PC-9 (cell line): Measurements from ENCODE around the gene LRMDA. TPM values are rescaled to one million over a fixed set of nuclear protein-coding genes. Genes with fewer than 3 reads are reported as not detected.
A peak's percentile ranks its signal among the peaks of the same experiment; 100 is the strongest.

ENCODE experiments used
- BruUV-seq: library from RNA; stranded (reverse); fragments of 400-500 nt; replicated peaks from 2 replicates; lab custom pipeline; 2021; lab: Mats Ljungman, UMichigan
- CTCF ChIA-PET: fragments of 300-600 bp; sonication (Branson Sonifier 250); formaldehyde crosslinking; loops from one replicate; lab custom pipeline; 2022; ENCODE audit warnings: antibody characterized with exemption; lab: Charles Lee
- POLR2A ChIA-PET: fragments of 300-600 bp; sonication (Branson Sonifier 250); formaldehyde crosslinking; loops from one replicate; lab custom pipeline; 2022; ENCODE audit warnings: antibody characterized with exemption; ENCODE audit not compliant: unreplicated experiment; lab: Charles Lee
- DNase-seq, 2 experiments: peaks; one replicate each; pipeline versions ENCODE4 v3.0.0 to v3.0.0-alpha.2; 2015 to 2022; ENCODE audit warnings: mixed read lengths in 1 of 2
- H2AFZ ChIP-seq: fragments of 200-600 bp; sonication (generic); 2 replicates; pipeline ENCODE4 v1.8.1; 2017; ENCODE audit warnings: antibody characterized with exemption
- H3F3A ChIP-seq: fragments of 200-600 bp; sonication (generic); 2 replicates; pipeline ENCODE4 v1.8.1; 2017; ENCODE audit warnings: antibody characterized with exemption, mild to moderate bottlenecking, low read depth; ENCODE audit not compliant: insufficient read depth
- H3K27ac ChIP-seq: fragments of 200-600 bp; sonication (generic); 2 replicates; pipeline ENCODE4 v1.6.1; 2016; ENCODE audit warnings: mixed run types
- H3K27me3 ChIP-seq: fragments of 200-600 bp; sonication (generic); 2 replicates; pipeline ENCODE4 v1.6.1; 2016; ENCODE audit warnings: low read depth, mixed run types; ENCODE audit not compliant: insufficient read depth
- H3K36me3 ChIP-seq: fragments of 200-600 bp; sonication (generic); 2 replicates; pipeline ENCODE4 v1.6.1; 2016; ENCODE audit warnings: low read depth, mixed run types
- H3K4me1 ChIP-seq: fragments of 200-600 bp; sonication (generic); replicated peaks from 2 replicates; pipeline ENCODE4 v1.6.1; 2016; ENCODE audit warnings: mixed run types; ENCODE audit not compliant: insufficient read depth
- H3K4me2 ChIP-seq: fragments of 200-600 bp; sonication (generic); 2 replicates; pipeline ENCODE4 v1.6.1; 2017; ENCODE audit warnings: mixed run types
- H3K4me3 ChIP-seq: fragments of 200-600 bp; sonication (generic); 2 replicates; pipeline ENCODE4 v1.6.1; 2016; ENCODE audit warnings: mixed run types
- H3K79me2 ChIP-seq: fragments of 200-600 bp; sonication (generic); 2 replicates; pipeline ENCODE4 v1.6.1; 2017; ENCODE audit warnings: low read depth, mixed run types
- H3K9me2 ChIP-seq: fragments of 200-600 bp; sonication (generic); 2 replicates; pipeline ENCODE4 v1.8.1; 2017; ENCODE audit warnings: mild to moderate bottlenecking; ENCODE audit not compliant: insufficient read depth
- H3K9me3 ChIP-seq: fragments of 200-600 bp; sonication (generic); 2 replicates; pipeline ENCODE4 v1.8.1; 2016; ENCODE audit warnings: low read depth; ENCODE audit not compliant: insufficient read depth
- H4K20me1 ChIP-seq: fragments of 200-600 bp; sonication (generic); 2 replicates; pipeline ENCODE4 v1.8.1; 2017; ENCODE audit not compliant: insufficient read depth
- CTCF ChIP-seq: fragments of 200-600 bp; sonication (generic); conservative IDR thresholded peaks from 2 replicates; pipeline ENCODE4 v1.6.1; 2017; ENCODE audit warnings: mixed run types, antibody characterized with exemption, mild to moderate bottlenecking, moderate library complexity
- EZH2 ChIP-seq: fragments of 200-600 bp; sonication (generic); IDR thresholded peaks from 2 replicates; pipeline ENCODE4 v1.8.0; 2017; ENCODE audit warnings: antibody characterized with exemption, low read depth
- intact Hi-C: fragments of 100-400 bp; cut with micrococcal nuclease; formaldehyde crosslinking; loops from one replicate; pipeline ENCODE4 v1.10.0; 2022; ENCODE audit not compliant: unreplicated experiment
- total RNA-seq: library from RNA; stranded (reverse); gene quantifications from 2 replicates; pipeline ENCODE4 v1.2.3, GENCODE V29; 2021

Gene LRMDA
- total RNA-seq, 1 experiment from 2014 or later, result not detected

GRCh38 chr10:76432016-76433012, 1000.9 kb downstream of the LRMDA start:
- peak; percentile 60 to 79 for DNase-seq
- H3K79me2 ChIP-seq, result no peaks in the 10 kb centered on the region
- H3K4me3 ChIP-seq, result peak overlapping the region; percentile 30; the same call in 1 of the 2 replicates
- 0 out of 2 replicates have a peak overlapping the region, but pooled peaks have one; percentile 59 for H2AFZ ChIP-seq
- peak overlapping the region; percentile 78 for H3K4me2 ChIP-seq
- no peaks in the 10 kb centered on the region for H3K27me3 ChIP-seq
- H4K20me1 ChIP-seq, result no peaks in the 10 kb centered on the region
- intact Hi-C loops, result loop anchor here (10.0 kb wide), 1 partner anchor 98 kb away; no protein-coding TSS in a partner anchor
- no peaks in the 10 kb centered on the region for H3K9me2 ChIP-seq
- peak overlapping the region; percentile 80 for H3K27ac ChIP-seq
- ChIA-PET CTCF (no interaction called here), POLR2A (no interaction called here)
- no peaks in the 10 kb centered on the region for H3K36me3 ChIP-seq
- H3K4me1 ChIP-seq, result peaks cover 40% of the 10 kb centered on the region
- H3K9me3 ChIP-seq, result no peaks in the 10 kb centered on the region
- no TSS peak for BruUV-seq
- TF ChIP-seq EZH2 (no peak), CTCF (no peak)
- H3F3A ChIP-seq, result peaks cover 20% of the 10 kb centered on the region; the same call in 1 of the 2 replicates

- Histone ChIP-seq H3K27ac (peak overlapping the region; percentile 80), H3K36me3 (no peaks in the 10 kb centered on the region), H3K4me2 (peak overlapping the region; percentile 78; the same call in 1 of the 2 replicates), H2AFZ (no peak overlapping the region), H4K20me1 (no peaks in the 10 kb centered on the region), H3K9me3 (no peaks in the 10 kb centered on the region; the same call in 1 of the 2 replicates), H3K79me2 (no peaks in the 10 kb centered on the region), H3K9me2 (no peaks in the 10 kb centered on the region), H3K27me3 (no peaks in the 10 kb centered on the region), H3F3A (peaks cover 20% of the 10 kb centered on the region; the same call in 1 of the 2 replicates), H3K4me1 (peaks cover 40% of the 10 kb centered on the region), H3K4me3 (no peak overlapping the region)
- intact Hi-C loops, result loop anchor here (10.0 kb wide), 1 partner anchor 99 kb away; no protein-coding TSS in a partner anchor
- no TSS peak for BruUV-seq
- CTCF ChIA-PET, result no interaction called here
- POLR2A ChIA-PET, result interaction anchor here (0.6 kb wide), 1 partner anchor 151 kb away, joined by 5 read pairs; no protein-coding TSS in a partner anchor
- TF ChIP-seq CTCF (no peak), EZH2 (no peak)
- peak; percentile 67 to 71 for DNase-seq
These were observed 1002.0 kb downstream of the LRMDA start for GRCh38 chr10:76433161-76434005.

DNA sequence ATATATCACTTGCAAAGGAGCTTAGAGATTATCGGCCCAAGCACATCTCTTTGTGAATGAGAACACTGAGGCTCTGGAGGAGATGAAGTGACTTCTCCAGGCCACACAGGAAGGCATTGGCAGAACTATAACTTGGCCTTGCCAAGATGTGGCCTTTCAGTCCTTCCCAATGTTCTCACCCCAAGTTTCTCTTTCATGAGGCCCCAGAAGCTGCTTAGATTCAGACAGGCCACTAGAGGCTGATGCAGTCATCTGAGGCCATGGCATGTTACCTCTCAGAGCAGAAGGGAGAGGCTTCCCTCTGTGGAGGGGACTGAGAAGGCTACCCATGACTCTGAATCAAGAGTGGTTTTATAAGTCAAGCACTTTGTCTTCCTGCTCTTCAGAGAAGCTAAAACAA, 1003.7 kb downstream of the LRMDA start:
- TF ChIP-seq CTCF (no peak), EZH2 (no peak)
- Histone ChIP-seq H3K27me3 (no peaks in the 10 kb centered on the region), H3K79me2 (no peaks in the 10 kb centered on the region), H3K4me3 (no peak overlapping the region), H2AFZ (no peak overlapping the region), H3K9me3 (no peaks in the 10 kb centered on the region; the same call in 1 of the 2 replicates), H3K36me3 (no peaks in the 10 kb centered on the region), H3K4me1 (peaks cover 36% of the 10 kb centered on the region), H4K20me1 (no peaks in the 10 kb centered on the region), H3F3A (peaks cover 20% of the 10 kb centered on the region; the same call in 1 of the 2 replicates), H3K4me2 (no peak overlapping the region), H3K9me2 (no peaks in the 10 kb centered on the region), H3K27ac (no peak overlapping the region)
- CTCF ChIA-PET, result no interaction called here
- intact Hi-C loops, result loop anchor here (10.0 kb wide), 1 partner anchor 100 kb away; no protein-coding TSS in a partner anchor
- POLR2A ChIA-PET, result no interaction called here
- no peak for DNase-seq
- no TSS peak for BruUV-seq
